GM23338 (cell line): Measurements from ENCODE around the gene WNK2. TPM values are rescaled to one million over a fixed set of nuclear protein-coding genes. Genes with fewer than 3 reads are reported as not detected.

Experiments used
- ATAC-seq: fragments of 200-7000 bp; cut with Tn5 transposase; 3 replicates; pipeline ENCODE4 v1.9.1; 2020
- DNase-seq: peaks from one replicate; pipeline ENCODE4 v3.0.0-alpha.2; 2015; ENCODE audit warnings: low spot score
- H2AFZ ChIP-seq: fragments of 200-600 bp; sonication (generic); 2 replicates; pipeline ENCODE4 v1.8.0; 2016; ENCODE audit warnings: antibody characterized with exemption, mild to moderate bottlenecking, moderate library complexity
- H3F3A ChIP-seq: fragments of 200-600 bp; sonication (generic); replicated peaks from 2 replicates; pipeline ENCODE4 v1.8.0; 2017; ENCODE audit warnings: antibody characterized with exemption, mixed run types, low read depth
- H3K27ac ChIP-seq: fragments of 200-600 bp; sonication (generic); 2 replicates; pipeline ENCODE4 v1.6.1; 2016; ENCODE audit warnings: low read depth
- H3K27me3 ChIP-seq: fragments of 200-600 bp; sonication (generic); 2 replicates; pipeline ENCODE4 v1.8.0; 2016; ENCODE audit warnings: mild to moderate bottlenecking, mixed run types, moderate library complexity; ENCODE audit not compliant: insufficient read depth
- H3K36me3 ChIP-seq: fragments of 200-600 bp; sonication (generic); 2 replicates; pipeline ENCODE4 v1.8.0; 2016; ENCODE audit warnings: mild to moderate bottlenecking; ENCODE audit not compliant: insufficient read depth
- H3K4me1 ChIP-seq: fragments of 200-600 bp; sonication (generic); 2 replicates; pipeline ENCODE4 v1.8.0; 2016; ENCODE audit warnings: mild to moderate bottlenecking, moderate library complexity; ENCODE audit not compliant: insufficient read depth
- H3K4me2 ChIP-seq: fragments of 200-600 bp; sonication (generic); 2 replicates; pipeline ENCODE4 v1.7.1; 2017; ENCODE audit warnings: mixed run types
- H3K4me3 ChIP-seq: fragments of 200-600 bp; sonication (generic); 2 replicates; pipeline ENCODE4 v1.6.1; 2016; ENCODE audit warnings: mixed run types
- H3K79me2 ChIP-seq: fragments of 200-600 bp; sonication (generic); replicated peaks from 2 replicates; pipeline ENCODE4 v1.8.0; 2017; ENCODE audit warnings: mild to moderate bottlenecking; ENCODE audit not compliant: insufficient read depth
- H3K9me2 ChIP-seq: fragments of 200-600 bp; sonication (generic); 2 replicates; pipeline ENCODE4 v1.8.0; 2017; ENCODE audit not compliant: insufficient read depth
- H4K20me1 ChIP-seq: fragments of 200-600 bp; sonication (generic); replicated peaks from 2 replicates; pipeline ENCODE4 v1.8.0; 2017; ENCODE audit warnings: mild to moderate bottlenecking; ENCODE audit not compliant: insufficient read depth
- H3K27ac Mint-ChIP-seq: 2 replicates; pipeline ENCODE4 v1.8.0; 2020; ENCODE audit warnings: inconsistent platforms, mild to moderate bottlenecking, moderate library complexity, mixed read lengths
- H3K27me3 Mint-ChIP-seq: 3 replicates; pipeline ENCODE4 v1.8.0; 2022; ENCODE audit warnings: low read depth, mild to moderate bottlenecking, moderate library complexity, mixed read lengths, inconsistent platforms; ENCODE audit not compliant: insufficient read depth, poor library complexity
- H3K36me3 Mint-ChIP-seq: 3 replicates; pipeline ENCODE4 v1.8.0; 2021; ENCODE audit warnings: low read depth, mild to moderate bottlenecking, inconsistent platforms, moderate library complexity, mixed read lengths
- H3K4me1 Mint-ChIP-seq: 3 replicates; pipeline ENCODE4 v1.8.0; 2020; ENCODE audit warnings: mild to moderate bottlenecking, inconsistent platforms, mixed read lengths
- H3K4me3 Mint-ChIP-seq: 3 replicates; pipeline ENCODE4 v1.8.0; 2021; ENCODE audit warnings: moderate library complexity, mild to moderate bottlenecking, inconsistent platforms, mixed read lengths
- H3K9me3 Mint-ChIP-seq: 3 replicates; pipeline ENCODE4 v1.8.0; 2020; ENCODE audit warnings: moderate library complexity, mild to moderate bottlenecking, inconsistent platforms, mixed read lengths
- CREB1 ChIP-seq: fragments of 250-450 bp; sonication (Bioruptor Pico); IDR thresholded peaks from 2 replicates; pipeline ENCODE4 v1.5.0; 2020; ENCODE audit warnings: low read depth, mild to moderate bottlenecking, moderate library complexity
- ETS1 ChIP-seq: IDR thresholded peaks from 2 replicates; pipeline ENCODE4 v1.6.1; 2016; ENCODE audit warnings: antibody characterized with exemption
- EZH2 ChIP-seq: fragments of 200-600 bp; sonication (generic); IDR thresholded peaks from one replicate; pipeline ENCODE4 v1.8.0; 2017; ENCODE audit warnings: antibody characterized with exemption, mild to moderate bottlenecking, low read depth; ENCODE audit not compliant: unreplicated experiment
- EZH2phosphoT487 ChIP-seq: fragments of 200-600 bp; sonication (generic); IDR thresholded peaks from one replicate; pipeline ENCODE4 v1.8.1; 2018; ENCODE audit warnings: antibody characterized with exemption; ENCODE audit not compliant: unreplicated experiment
- JUNB ChIP-seq: IDR thresholded peaks from one replicate; pipeline ENCODE4 v1.6.1; 2016; ENCODE audit warnings: antibody characterized with exemption; ENCODE audit not compliant: unreplicated experiment
- NANOG ChIP-seq: IDR thresholded peaks from 2 replicates; pipeline ENCODE4 v1.6.1; 2016; ENCODE audit warnings: antibody characterized with exemption, borderline replicate concordance
- POLR2AphosphoS5 ChIP-seq: IDR thresholded peaks from 2 replicates; pipeline ENCODE4 v1.6.1; 2016; ENCODE audit warnings: antibody characterized with exemption, low read depth
- STAT1 ChIP-seq: IDR thresholded peaks from one replicate; pipeline ENCODE4 v1.6.1; 2016; ENCODE audit warnings: antibody characterized with exemption; ENCODE audit not compliant: unreplicated experiment
- ZNF114 ChIP-seq: fragments of 250-450 bp; sonication (Bioruptor Pico); IDR thresholded peaks from 2 replicates; pipeline ENCODE4 v1.5.0; 2020; ENCODE audit warnings: mild to moderate bottlenecking, moderate library complexity
- ZNF331 ChIP-seq: fragments of 250-450 bp; sonication (Bioruptor Pico); IDR thresholded peaks from 2 replicates; pipeline ENCODE4 v1.5.0; 2020; ENCODE audit warnings: low read depth, mild to moderate bottlenecking, moderate library complexity
- polyA plus RNA-seq: library from polyadenylated mRNA; unstranded; fragments of >200 nt; fragmentation: Nextera tagmentation; extraction: Ambion mirVana; gene quantifications from 2 replicates; pipeline ENCODE4 v1.2.1, GENCODE V29; 2016
- total RNA-seq: library from RNA; depleted of rRNA; stranded (reverse); fragments of >200 nt; shearing (Covaris generic); gene quantifications from 2 replicates; pipeline ENCODE4 v1.2.3, GENCODE V29; 2014
- TF ChIP-seq, protein P1 (sequence below): fragments of 250-450 bp; sonication (Bioruptor Pico); IDR thresholded peaks from 2 replicates; pipeline ENCODE4 v1.5.0; 2020; ENCODE audit warnings: mild to moderate bottlenecking, moderate library complexity
- TF ChIP-seq, protein P2 (sequence below), 2 experiments: fragments of 200-600 bp in 1 of 2; sonication (generic) in 1 of 2; conservative IDR thresholded peaks; 2 replicates each; pipeline versions ENCODE4 v1.5.1 to v1.6.1; 2016 to 2017; ENCODE audit warnings: antibody characterized with exemption in 2 of 2, low read depth in 2 of 2, mild to moderate bottlenecking in 2 of 2, moderate library complexity in 1 of 2
- TF ChIP-seq, protein P3 (sequence below): IDR thresholded peaks from one replicate; pipeline ENCODE4 v1.6.1; 2018; ENCODE audit warnings: antibody characterized with exemption; ENCODE audit not compliant: unreplicated experiment

WNK2 gene
- total and polyA plus RNA-seq, 2 experiments from 2014 or later = 56.4 to 102 TPM

DNA sequence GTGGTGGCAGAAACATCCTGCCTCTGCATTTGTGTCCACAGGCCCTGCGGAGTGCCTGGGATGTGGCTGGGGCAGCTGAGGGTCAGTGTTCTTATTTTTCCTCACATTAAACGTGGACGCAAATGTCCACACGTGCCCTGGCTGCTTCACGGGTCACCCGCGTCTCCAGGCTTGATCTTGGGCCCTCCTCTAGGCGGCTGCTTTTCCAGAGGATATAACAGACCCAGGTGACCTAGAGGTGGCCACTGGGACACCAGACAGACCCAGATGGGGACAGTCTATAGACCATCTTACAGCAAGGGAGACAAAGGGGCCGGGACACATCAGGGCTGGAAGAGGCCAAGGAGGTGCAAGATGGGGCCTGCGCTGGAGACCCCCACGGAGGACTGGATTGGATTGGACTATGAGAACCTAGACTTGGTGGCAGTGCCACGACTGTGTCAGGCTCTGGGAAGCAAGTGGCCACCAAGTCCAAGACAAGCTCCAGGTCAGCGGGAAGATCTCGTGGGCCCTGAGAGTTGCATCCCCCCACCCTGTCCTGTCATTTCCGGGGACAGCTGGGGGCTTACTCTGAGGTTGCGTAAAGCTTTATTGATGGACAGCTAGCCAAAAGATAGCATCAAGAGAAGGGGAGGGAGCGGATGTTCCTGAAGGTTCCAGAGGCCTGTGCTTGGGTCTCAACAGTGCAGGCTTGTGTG, 6.9 kb downstream of the WNK2 start:
- Histone ChIP-seq H3K4me1 (peaks cover 34% of the 10 kb centered on the region), H2AFZ (no peak overlapping the region), H3K36me3 (no peaks in the 10 kb centered on the region), H3K4me2 (no peak overlapping the region), H3K79me2 (peaks cover 81% of the 10 kb centered on the region), H3K27ac (no peak overlapping the region), H4K20me1 (peaks cover 18% of the 10 kb centered on the region), H3K27me3 (no peaks in the 10 kb centered on the region), H3K4me3 (no peak overlapping the region), H3K9me2 (no peaks in the 10 kb centered on the region), H3F3A (no peaks in the 10 kb centered on the region)
- TF ChIP-seq, protein P1, sequence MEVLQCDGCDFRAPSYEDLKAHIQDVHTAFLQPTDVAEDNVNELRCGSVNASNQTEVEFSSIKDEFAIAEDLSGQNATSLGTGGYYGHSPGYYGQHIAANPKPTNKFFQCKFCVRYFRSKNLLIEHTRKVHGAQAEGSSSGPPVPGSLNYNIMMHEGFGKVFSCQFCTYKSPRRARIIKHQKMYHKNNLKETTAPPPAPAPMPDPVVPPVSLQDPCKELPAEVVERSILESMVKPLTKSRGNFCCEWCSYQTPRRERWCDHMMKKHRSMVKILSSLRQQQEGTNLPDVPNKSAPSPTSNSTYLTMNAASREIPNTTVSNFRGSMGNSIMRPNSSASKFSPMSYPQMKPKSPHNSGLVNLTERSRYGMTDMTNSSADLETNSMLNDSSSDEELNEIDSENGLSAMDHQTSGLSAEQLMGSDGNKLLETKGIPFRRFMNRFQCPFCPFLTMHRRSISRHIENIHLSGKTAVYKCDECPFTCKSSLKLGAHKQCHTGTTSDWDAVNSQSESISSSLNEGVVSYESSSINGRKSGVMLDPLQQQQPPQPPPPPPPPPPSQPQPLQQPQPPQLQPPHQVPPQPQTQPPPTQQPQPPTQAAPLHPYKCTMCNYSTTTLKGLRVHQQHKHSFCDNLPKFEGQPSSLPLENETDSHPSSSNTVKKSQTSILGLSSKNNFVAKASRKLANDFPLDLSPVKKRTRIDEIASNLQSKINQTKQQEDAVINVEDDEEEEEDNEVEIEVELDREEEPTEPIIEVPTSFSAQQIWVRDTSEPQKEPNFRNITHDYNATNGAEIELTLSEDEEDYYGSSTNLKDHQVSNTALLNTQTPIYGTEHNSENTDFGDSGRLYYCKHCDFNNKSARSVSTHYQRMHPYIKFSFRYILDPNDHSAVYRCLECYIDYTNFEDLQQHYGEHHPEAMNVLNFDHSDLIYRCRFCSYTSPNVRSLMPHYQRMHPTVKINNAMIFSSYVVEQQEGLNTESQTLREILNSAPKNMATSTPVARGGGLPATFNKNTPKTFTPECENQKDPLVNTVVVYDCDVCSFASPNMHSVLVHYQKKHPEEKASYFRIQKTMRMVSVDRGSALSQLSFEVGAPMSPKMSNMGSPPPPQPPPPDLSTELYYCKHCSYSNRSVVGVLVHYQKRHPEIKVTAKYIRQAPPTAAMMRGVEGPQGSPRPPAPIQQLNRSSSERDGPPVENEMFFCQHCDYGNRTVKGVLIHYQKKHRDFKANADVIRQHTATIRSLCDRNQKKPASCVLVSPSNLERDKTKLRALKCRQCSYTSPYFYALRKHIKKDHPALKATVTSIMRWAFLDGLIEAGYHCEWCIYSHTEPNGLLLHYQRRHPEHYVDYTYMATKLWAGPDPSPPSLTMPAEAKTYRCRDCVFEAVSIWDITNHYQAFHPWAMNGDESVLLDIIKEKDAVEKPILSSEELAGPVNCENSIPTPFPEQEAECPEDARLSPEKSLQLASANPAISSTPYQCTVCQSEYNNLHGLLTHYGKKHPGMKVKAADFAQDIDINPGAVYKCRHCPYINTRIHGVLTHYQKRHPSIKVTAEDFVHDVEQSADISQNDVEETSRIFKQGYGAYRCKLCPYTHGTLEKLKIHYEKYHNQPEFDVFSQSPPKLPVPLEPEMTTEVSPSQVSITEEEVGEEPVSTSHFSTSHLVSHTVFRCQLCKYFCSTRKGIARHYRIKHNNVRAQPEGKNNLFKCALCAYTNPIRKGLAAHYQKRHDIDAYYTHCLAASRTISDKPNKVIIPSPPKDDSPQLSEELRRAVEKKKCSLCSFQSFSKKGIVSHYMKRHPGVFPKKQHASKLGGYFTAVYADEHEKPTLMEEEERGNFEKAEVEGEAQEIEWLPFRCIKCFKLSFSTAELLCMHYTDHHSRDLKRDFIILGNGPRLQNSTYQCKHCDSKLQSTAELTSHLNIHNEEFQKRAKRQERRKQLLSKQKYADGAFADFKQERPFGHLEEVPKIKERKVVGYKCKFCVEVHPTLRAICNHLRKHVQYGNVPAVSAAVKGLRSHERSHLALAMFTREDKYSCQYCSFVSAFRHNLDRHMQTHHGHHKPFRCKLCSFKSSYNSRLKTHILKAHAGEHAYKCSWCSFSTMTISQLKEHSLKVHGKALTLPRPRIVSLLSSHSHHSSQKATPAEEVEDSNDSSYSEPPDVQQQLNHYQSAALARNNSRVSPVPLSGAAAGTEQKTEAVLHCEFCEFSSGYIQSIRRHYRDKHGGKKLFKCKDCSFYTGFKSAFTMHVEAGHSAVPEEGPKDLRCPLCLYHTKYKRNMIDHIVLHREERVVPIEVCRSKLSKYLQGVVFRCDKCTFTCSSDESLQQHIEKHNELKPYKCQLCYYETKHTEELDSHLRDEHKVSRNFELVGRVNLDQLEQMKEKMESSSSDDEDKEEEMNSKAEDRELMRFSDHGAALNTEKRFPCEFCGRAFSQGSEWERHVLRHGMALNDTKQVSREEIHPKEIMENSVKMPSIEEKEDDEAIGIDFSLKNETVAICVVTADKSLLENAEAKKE = no peak
- no peak for TF ChIP-seq ZNF331 (CRISPR knock-in tag)
- TF ChIP-seq EZH2phosphoT487 = no peak
- TF ChIP-seq POLR2AphosphoS5 = no peak
- TF ChIP-seq CREB1 (CRISPR knock-in tag) = no peak
- TF ChIP-seq STAT1 = no peak
- no peak for TF ChIP-seq EZH2
- no peak for TF ChIP-seq NANOG
- TF ChIP-seq ZNF114 (CRISPR knock-in tag) = no peak
- no peak for TF ChIP-seq JUNB
- no peak for TF ChIP-seq ETS1
- TF ChIP-seq, protein P2, sequence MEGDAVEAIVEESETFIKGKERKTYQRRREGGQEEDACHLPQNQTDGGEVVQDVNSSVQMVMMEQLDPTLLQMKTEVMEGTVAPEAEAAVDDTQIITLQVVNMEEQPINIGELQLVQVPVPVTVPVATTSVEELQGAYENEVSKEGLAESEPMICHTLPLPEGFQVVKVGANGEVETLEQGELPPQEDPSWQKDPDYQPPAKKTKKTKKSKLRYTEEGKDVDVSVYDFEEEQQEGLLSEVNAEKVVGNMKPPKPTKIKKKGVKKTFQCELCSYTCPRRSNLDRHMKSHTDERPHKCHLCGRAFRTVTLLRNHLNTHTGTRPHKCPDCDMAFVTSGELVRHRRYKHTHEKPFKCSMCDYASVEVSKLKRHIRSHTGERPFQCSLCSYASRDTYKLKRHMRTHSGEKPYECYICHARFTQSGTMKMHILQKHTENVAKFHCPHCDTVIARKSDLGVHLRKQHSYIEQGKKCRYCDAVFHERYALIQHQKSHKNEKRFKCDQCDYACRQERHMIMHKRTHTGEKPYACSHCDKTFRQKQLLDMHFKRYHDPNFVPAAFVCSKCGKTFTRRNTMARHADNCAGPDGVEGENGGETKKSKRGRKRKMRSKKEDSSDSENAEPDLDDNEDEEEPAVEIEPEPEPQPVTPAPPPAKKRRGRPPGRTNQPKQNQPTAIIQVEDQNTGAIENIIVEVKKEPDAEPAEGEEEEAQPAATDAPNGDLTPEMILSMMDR (conservative IDR thresholded peaks at IDR 0.05; ENCODE audit: low read depth in 2 of 2) = no peak
- TF ChIP-seq, protein P3, sequence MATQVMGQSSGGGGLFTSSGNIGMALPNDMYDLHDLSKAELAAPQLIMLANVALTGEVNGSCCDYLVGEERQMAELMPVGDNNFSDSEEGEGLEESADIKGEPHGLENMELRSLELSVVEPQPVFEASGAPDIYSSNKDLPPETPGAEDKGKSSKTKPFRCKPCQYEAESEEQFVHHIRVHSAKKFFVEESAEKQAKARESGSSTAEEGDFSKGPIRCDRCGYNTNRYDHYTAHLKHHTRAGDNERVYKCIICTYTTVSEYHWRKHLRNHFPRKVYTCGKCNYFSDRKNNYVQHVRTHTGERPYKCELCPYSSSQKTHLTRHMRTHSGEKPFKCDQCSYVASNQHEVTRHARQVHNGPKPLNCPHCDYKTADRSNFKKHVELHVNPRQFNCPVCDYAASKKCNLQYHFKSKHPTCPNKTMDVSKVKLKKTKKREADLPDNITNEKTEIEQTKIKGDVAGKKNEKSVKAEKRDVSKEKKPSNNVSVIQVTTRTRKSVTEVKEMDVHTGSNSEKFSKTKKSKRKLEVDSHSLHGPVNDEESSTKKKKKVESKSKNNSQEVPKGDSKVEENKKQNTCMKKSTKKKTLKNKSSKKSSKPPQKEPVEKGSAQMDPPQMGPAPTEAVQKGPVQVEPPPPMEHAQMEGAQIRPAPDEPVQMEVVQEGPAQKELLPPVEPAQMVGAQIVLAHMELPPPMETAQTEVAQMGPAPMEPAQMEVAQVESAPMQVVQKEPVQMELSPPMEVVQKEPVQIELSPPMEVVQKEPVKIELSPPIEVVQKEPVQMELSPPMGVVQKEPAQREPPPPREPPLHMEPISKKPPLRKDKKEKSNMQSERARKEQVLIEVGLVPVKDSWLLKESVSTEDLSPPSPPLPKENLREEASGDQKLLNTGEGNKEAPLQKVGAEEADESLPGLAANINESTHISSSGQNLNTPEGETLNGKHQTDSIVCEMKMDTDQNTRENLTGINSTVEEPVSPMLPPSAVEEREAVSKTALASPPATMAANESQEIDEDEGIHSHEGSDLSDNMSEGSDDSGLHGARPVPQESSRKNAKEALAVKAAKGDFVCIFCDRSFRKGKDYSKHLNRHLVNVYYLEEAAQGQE = no peak
- Mint-ChIP-seq H3K27ac (no peak overlapping the region), H3K27me3 (peaks cover 8% of the 10 kb centered on the region), H3K36me3 (peaks cover 9% of the 10 kb centered on the region; the same call in 1 of the 3 replicates), H3K4me1 (peaks cover 70% of the 10 kb centered on the region), H3K9me3 (no peaks in the 10 kb centered on the region), H3K4me3 (no peak overlapping the region)
- DNase-seq (no peak), ATAC-seq (no peak)
